GM12878 (cell line): ENCODE results near the gene ME3. TPM values are rescaled to one million over a fixed set of nuclear protein-coding genes. Genes with fewer than 3 reads are reported as not detected.

Experiments
- ATAC-seq: fragments of 200-7000 bp; cut with Tn5 transposase; 3 replicates; pipeline ENCODE4 v1.9.1; 2020; ENCODE audit warnings: mild to moderate bottlenecking, moderate library complexity
- BruUV-seq: library from RNA; stranded (reverse); fragments of 400-500 nt; replicated peaks from 2 replicates; lab custom pipeline; 2021; lab: Mats Ljungman, UMichigan
- CTCF ChIA-PET: fragments of 300-600 bp; sonication (Branson Sonifier 250); formaldehyde crosslinking; extraction: SDS; loops from one replicate; lab custom pipeline; 2021; ENCODE audit warnings: inconsistent platforms; lab: Yijun Ruan, JAX
- POLR2A ChIA-PET: fragments of 350-600 bp; formaldehyde crosslinking; extraction: SDS; loops from one replicate; lab custom pipeline; 2021; ENCODE audit warnings: inconsistent platforms; lab: Charles Lee
- RAD21 ChIA-PET: fragments of 300-600 bp; sonication (Branson Sonifier 250); formaldehyde crosslinking; loops from one replicate; lab custom pipeline; 2023; ENCODE audit warnings: antibody characterized with exemption; ENCODE audit not compliant: unreplicated experiment; lab: Charles Lee
- SMC1A ChIA-PET: fragments of 300-600 bp; sonication (Branson Sonifier 250); formaldehyde crosslinking; loops from one replicate; lab custom pipeline; 2023; ENCODE audit not compliant: unreplicated experiment, uncharacterized antibody; lab: Charles Lee
- DNase-seq: peaks from one replicate; pipeline ENCODE4 v3.0.0-alpha.2; 2011; ENCODE audit warnings: low read depth, low spot score
- FAIRE-seq: peaks from 3 replicates; lab custom pipeline; 2011; peaks lifted over from hg19 to GRCh38; lab: Jason Lieb, UNC
- H2AFZ ChIP-seq: 2 replicates; pipeline ENCODE4 v1.6.0; 2011; ENCODE audit warnings: low read depth, low read length, control low read depth; ENCODE audit not compliant: control insufficient read depth
- H3K27ac ChIP-seq: 2 replicates; pipeline ENCODE4 v1.5.1; 2011; ENCODE audit warnings: control low read depth; ENCODE audit not compliant: control insufficient read depth, insufficient read depth
- H3K27me3 ChIP-seq, 2 experiments: replicated peaks in 1 of 2; 2 replicates each; pipeline versions ENCODE4 v1.6.0 to v1.6.1; 2011; ENCODE audit warnings: low read length in 1 of 2; ENCODE audit not compliant: control insufficient read depth in 2 of 2, insufficient read depth in 2 of 2
- H3K36me3 ChIP-seq, 2 experiments: 2 replicates each; pipeline ENCODE4 v1.5.1; 2011; ENCODE audit warnings: low read length in 1 of 2; ENCODE audit not compliant: control insufficient read depth in 2 of 2, insufficient read depth in 2 of 2
- H3K4me1 ChIP-seq: 2 replicates; pipeline ENCODE4 v1.6.1; 2011; ENCODE audit warnings: mild to moderate bottlenecking, low read length, moderate library complexity, mixed read lengths; ENCODE audit not compliant: control insufficient read depth, insufficient read depth
- H3K4me2 ChIP-seq: 2 replicates; pipeline ENCODE4 v1.6.0; 2011; ENCODE audit warnings: control low read depth; ENCODE audit not compliant: control insufficient read depth, insufficient read depth
- H3K4me3 ChIP-seq: fragments of 200-600 bp; sonication (generic); 2 replicates; pipeline ENCODE4 v1.5.1; 2016
- H3K79me2 ChIP-seq: 2 replicates; pipeline ENCODE4 v1.6.0; 2011; ENCODE audit warnings: low read length; ENCODE audit not compliant: control insufficient read depth, insufficient read depth
- H3K9ac ChIP-seq: 2 replicates; pipeline ENCODE4 v1.8.0; 2011; ENCODE audit warnings: low read length, control low read depth, mixed read lengths; ENCODE audit not compliant: control insufficient read depth, insufficient read depth
- H3K9me3 ChIP-seq: replicated peaks from 3 replicates; pipeline ENCODE4 v1.5.1; 2011; ENCODE audit warnings: mild to moderate bottlenecking, low read length; ENCODE audit not compliant: control insufficient read depth, insufficient read depth
- H4K20me1 ChIP-seq: 2 replicates; pipeline ENCODE4 v1.6.0; 2011; ENCODE audit not compliant: control insufficient read depth, insufficient read depth
- BRCA1 ChIP-seq: IDR thresholded peaks from 2 replicates; pipeline ENCODE4 v1.6.1; 2011; ENCODE audit warnings: low read depth, low read length, improper control_type of control experiment
- CBX5 ChIP-seq: sonication (generic); IDR thresholded peaks from 2 replicates; pipeline ENCODE4 v1.6.1; 2016; ENCODE audit warnings: low read depth, moderate library complexity, mild to moderate bottlenecking, inconsistent platforms
- CHD2 ChIP-seq: IDR thresholded peaks from 2 replicates; pipeline ENCODE4 v1.6.1; 2011; ENCODE audit warnings: low read depth, low read length, improper control_type of control experiment, borderline replicate concordance
- NFXL1 ChIP-seq: fragments of 450-650 bp; IDR thresholded peaks from 2 replicates; pipeline ENCODE4 v1.6.1; 2017; ENCODE audit warnings: antibody characterized with exemption, mild to moderate bottlenecking, borderline replicate concordance
- PAX8 ChIP-seq: fragments of 450-650 bp; IDR thresholded peaks from 2 replicates; pipeline ENCODE4 v1.6.1; 2017; ENCODE audit warnings: mild to moderate bottlenecking, moderate library complexity
- RELA ChIP-seq: fragments of 450-650 bp; IDR thresholded peaks from 2 replicates; pipeline ENCODE4 v1.8.0; 2014; ENCODE audit warnings: borderline replicate concordance; ENCODE audit not compliant: partially characterized antibody
- RFX5 ChIP-seq: IDR thresholded peaks from 2 replicates; pipeline ENCODE4 v1.6.1; 2011; ENCODE audit warnings: low read depth, low read length, improper control_type of control experiment
- YY1 ChIP-seq: IDR thresholded peaks from 2 replicates; pipeline ENCODE4 v1.6.1; 2011; ENCODE audit warnings: low read depth, mild to moderate bottlenecking, low read length
- ZBED1 ChIP-seq: IDR thresholded peaks from 2 replicates; pipeline ENCODE4 v1.6.1; 2016; ENCODE audit warnings: borderline replicate concordance
- ZNF217 ChIP-seq: fragments of 450-650 bp; IDR thresholded peaks from 2 replicates; pipeline ENCODE4 v1.6.1; 2017; ENCODE audit warnings: antibody characterized with exemption, mild to moderate bottlenecking
- in situ Hi-C: fragments of 300-500 bp; cut with MboI; formaldehyde crosslinking; loops from 9 replicates; pipeline ENCODE4 v1.14.3; 2018; ENCODE audit warnings: mixed read lengths
- intact Hi-C: fragments of 100-400 bp; cut with micrococcal nuclease; formaldehyde crosslinking; loops from one replicate; pipeline ENCODE4 v1.14.2; 2022; ENCODE audit not compliant: unreplicated experiment
- polyA plus RNA-seq, 11 experiments: library from polyadenylated mRNA; depleted of rRNA in 4 of 11; unstranded in 6 of 11; stranded (reverse) in 5 of 11; fragments of >200 nt; fragmentation: Nextera tagmentation in 4 of 11; fragmentation: Illumina TruSeq in 1 of 11; extraction: Ambion mirVana in 4 of 11; extraction: Trizol in 1 of 11; gene quantifications; 1 replicate in 1 of 11; 2 replicates in 10 of 11; pipeline versions ENCODE4 v1.2.1 to v1.2.3, GENCODE V29; 2011 to 2016; ENCODE audit warnings: inconsistent platforms in 2 of 11, missing spikeins in 2 of 11, low read depth in 1 of 11
- total RNA-seq, 4 experiments: library from RNA; depleted of rRNA in 3 of 4; stranded (reverse); fragments of >200 nt in 3 of 4; fragmentation: Illumina TruSeq in 1 of 4; extraction: Trizol in 1 of 4; gene quantifications; 2 replicates each; pipeline versions ENCODE4 v1.2.1 to v1.2.3, GENCODE V29; 2013 to 2021
- TF ChIP-seq, protein P1 (sequence below): fragments of 450-650 bp; IDR thresholded peaks from 2 replicates; pipeline ENCODE4 v1.6.1; 2017; ENCODE audit warnings: antibody characterized with exemption, mild to moderate bottlenecking, moderate library complexity
- TF ChIP-seq, protein P2 (sequence below): fragments of 450-650 bp; IDR thresholded peaks from 2 replicates; pipeline ENCODE4 v1.6.1; 2017; ENCODE audit warnings: borderline replicate concordance

The ME3 gene
- total and polyA plus RNA-seq, 10 of the 15 experiments (the other 5 are each of a cell fraction or from before 2014, with no cell fraction given), result 0.06 to 0.40 (median 0.19) TPM; not detected in 2

DNA sequence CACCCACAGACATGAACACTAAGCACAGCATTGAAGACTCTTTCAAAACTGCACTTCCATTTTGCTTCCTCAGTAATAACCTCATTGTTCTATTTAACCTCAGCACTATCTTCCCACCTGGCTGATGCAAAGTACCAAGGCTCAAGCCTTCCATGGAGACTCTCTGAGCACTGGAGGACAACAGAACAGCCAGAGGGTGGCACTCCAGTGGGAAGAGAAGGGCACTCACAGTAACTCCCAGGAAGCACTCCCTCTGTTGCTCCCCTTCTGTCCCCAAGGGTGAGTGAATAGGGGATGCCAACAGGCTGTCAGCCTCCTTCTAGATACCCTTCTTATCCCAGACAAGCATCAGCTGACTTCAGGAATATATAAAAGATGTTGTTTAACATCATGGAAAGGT lies 3.5 kb downstream of the ME3 start:
- Histone ChIP-seq H3K4me1 (no peaks in the 10 kb centered on the region), H3K4me3 (no peak overlapping the region), H3K27me3 (peaks cover 8 to 10% of the 10 kb centered on the region in 2 experiments; a peak in 3 of 4 replicates), H3K9ac (no peak overlapping the region), H2AFZ (no peak overlapping the region), H3K9me3 (no peaks in the 10 kb centered on the region), H3K36me3 (no peaks in the 10 kb centered on the region), H3K27ac (no peak overlapping the region), H4K20me1 (no peaks in the 10 kb centered on the region), H3K4me2 (no peak overlapping the region), H3K79me2 (no peaks in the 10 kb centered on the region)
- in situ Hi-C loops (loop anchor here (5.0 kb wide), 1 partner anchor 52 kb away; no protein-coding TSS in a partner anchor), intact Hi-C loops (no loop called here)
- no peak for ATAC-seq
- TF ChIP-seq, protein P1, sequence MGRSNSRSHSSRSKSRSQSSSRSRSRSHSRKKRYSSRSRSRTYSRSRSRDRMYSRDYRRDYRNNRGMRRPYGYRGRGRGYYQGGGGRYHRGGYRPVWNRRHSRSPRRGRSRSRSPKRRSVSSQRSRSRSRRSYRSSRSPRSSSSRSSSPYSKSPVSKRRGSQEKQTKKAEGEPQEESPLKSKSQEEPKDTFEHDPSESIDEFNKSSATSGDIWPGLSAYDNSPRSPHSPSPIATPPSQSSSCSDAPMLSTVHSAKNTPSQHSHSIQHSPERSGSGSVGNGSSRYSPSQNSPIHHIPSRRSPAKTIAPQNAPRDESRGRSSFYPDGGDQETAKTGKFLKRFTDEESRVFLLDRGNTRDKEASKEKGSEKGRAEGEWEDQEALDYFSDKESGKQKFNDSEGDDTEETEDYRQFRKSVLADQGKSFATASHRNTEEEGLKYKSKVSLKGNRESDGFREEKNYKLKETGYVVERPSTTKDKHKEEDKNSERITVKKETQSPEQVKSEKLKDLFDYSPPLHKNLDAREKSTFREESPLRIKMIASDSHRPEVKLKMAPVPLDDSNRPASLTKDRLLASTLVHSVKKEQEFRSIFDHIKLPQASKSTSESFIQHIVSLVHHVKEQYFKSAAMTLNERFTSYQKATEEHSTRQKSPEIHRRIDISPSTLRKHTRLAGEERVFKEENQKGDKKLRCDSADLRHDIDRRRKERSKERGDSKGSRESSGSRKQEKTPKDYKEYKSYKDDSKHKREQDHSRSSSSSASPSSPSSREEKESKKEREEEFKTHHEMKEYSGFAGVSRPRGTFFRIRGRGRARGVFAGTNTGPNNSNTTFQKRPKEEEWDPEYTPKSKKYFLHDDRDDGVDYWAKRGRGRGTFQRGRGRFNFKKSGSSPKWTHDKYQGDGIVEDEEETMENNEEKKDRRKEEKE, result no peak
- TF ChIP-seq CBX5 (no peak), RFX5 (no peak), ZNF217 (no peak), CHD2 (no peak), RELA (no peak), PAX8 (no peak), ZBED1 (no peak), YY1 (no peak), NFXL1 (no peak), BRCA1 (no peak)
- TF ChIP-seq, protein P2, sequence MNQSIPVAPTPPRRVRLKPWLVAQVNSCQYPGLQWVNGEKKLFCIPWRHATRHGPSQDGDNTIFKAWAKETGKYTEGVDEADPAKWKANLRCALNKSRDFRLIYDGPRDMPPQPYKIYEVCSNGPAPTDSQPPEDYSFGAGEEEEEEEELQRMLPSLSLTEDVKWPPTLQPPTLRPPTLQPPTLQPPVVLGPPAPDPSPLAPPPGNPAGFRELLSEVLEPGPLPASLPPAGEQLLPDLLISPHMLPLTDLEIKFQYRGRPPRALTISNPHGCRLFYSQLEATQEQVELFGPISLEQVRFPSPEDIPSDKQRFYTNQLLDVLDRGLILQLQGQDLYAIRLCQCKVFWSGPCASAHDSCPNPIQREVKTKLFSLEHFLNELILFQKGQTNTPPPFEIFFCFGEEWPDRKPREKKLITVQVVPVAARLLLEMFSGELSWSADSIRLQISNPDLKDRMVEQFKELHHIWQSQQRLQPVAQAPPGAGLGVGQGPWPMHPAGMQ, result no peak
- DNase-seq, result no peak
- ChIA-PET CTCF (no interaction called here), RAD21 (no interaction called here), SMC1A (interaction anchor here (1.7 kb wide), 1 partner anchor 10 kb away, joined by 7 read pairs; no protein-coding TSS in a partner anchor), POLR2A (no interaction called here)
- BruUV-seq, result no TSS peak
- FAIRE-seq, result no peak
